Body of pancreas (tissue), 4 donors: ENCODE data around the gene RPL22. TPM values are rescaled to one million over a fixed set of nuclear protein-coding genes. Genes with fewer than 3 reads are reported as not detected.

Experiments used
- ATAC-seq: fragments of 150-250 bp; one replicate; pipeline ENCODE4 v1.9.1; 2016
- DNase-seq, 4 donors: peaks; one replicate each; pipeline ENCODE4 v3.0.0-alpha.2; 2019
- H3K27ac ChIP-seq, 4 donors: fragments of 200-600 bp; sonication (generic); 1 replicate in 3 of 4; 2 replicates in 1 of 4; pipeline versions ENCODE4 v1.5.1 to v1.6.1; 2016 to 2019; ENCODE audit warnings: mild to moderate bottlenecking in 1 of 4, mixed read lengths in 1 of 4, moderate library complexity in 1 of 4
- H3K27me3 ChIP-seq, 2 donors: fragments of 200-600 bp; sonication (generic); one replicate each; pipeline ENCODE4 v1.6.0; 2016; ENCODE audit warnings: mild to moderate bottlenecking in 1 of 2
- H3K36me3 ChIP-seq, 2 donors: fragments of 200-600 bp; sonication (generic); replicated peaks in 1 of 2; 2 replicates each; pipeline ENCODE4 v1.5.1; 2016; ENCODE audit warnings: low read depth in 2 of 2; ENCODE audit not compliant: insufficient read depth in 1 of 2
- H3K4me1 ChIP-seq: fragments of 200-600 bp; sonication (generic); one replicate; pipeline ENCODE4 v1.6.0; 2016
- H3K4me3 ChIP-seq, 2 donors: fragments of 200-600 bp; sonication (generic); 1 replicate in 1 of 2; 2 replicates in 1 of 2; pipeline ENCODE4 v1.5.1; 2016 to 2019
- H3K9me3 ChIP-seq, 3 donors: fragments of 200-600 bp; sonication (generic); 1 replicate in 2 of 3; 2 replicates in 1 of 3; pipeline ENCODE4 v1.5.1; 2016
- POLR2A ChIP-seq, 3 donors: fragments of 450-650 bp; IDR thresholded peaks; one replicate each; pipeline ENCODE4 v1.6.1; 2016; ENCODE audit warnings: antibody characterized with exemption in 3 of 3, mild to moderate bottlenecking in 2 of 3
- WGBS, 2 donors: methylation state at CpG; one replicate each; pipeline ENCODE4 v1.1.5; 2017; 5-methylcytosine and 5-hydroxymethylcytosine counted together
- intact Hi-C: fragments of 100-400 bp; cut with DNase I; formaldehyde crosslinking; loops from one replicate; pipeline ENCODE4 v1.15.1; 2023
- total RNA-seq, 2 donors: library from RNA; depleted of rRNA; stranded (reverse); fragments of >200 nt; gene quantifications; one replicate each; pipeline ENCODE4 v1.1.0, GENCODE V29; 2016
- TF ChIP-seq, protein P1 (sequence below), 7 experiments: fragments of 450-650 bp in 4 of 7; fragments of 200-600 bp in 3 of 7; sonication (generic) in 3 of 7; IDR thresholded peaks; one replicate each; pipeline ENCODE4 v1.5.1; 2016 to 2019; ENCODE audit warnings: antibody characterized with exemption in 7 of 7

The RPL22 gene
- total RNA-seq, 2 donors from 2014 or later, result 112 to 148 TPM

DNA sequence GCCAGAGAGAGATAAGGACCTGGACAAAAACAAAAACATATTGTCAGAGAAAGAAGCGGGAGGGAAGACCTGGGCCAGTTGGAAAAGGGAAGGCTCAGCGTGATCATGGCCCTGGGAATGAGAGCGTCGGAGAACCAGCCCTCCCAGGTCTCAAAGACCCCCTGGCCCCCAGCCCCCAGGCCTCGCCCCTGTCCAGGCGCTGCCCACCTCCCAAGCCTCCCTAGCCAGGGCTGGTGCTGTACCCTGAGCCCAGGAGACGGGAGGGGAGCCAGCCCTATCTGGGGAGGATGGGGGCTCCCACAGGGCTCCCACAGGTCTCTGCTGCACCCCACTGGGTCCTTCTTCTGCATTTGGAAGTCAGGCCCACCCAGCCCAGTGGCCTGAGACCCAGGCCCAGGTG, 34.4 kb downstream of the RPL22 start:
- 61 to 65% methylated on average over 6 to 7 of the region's 7 CpGs for WGBS, 2 donors
- H3K4me1 ChIP-seq, result no peaks in the 10 kb centered on the region
- H3K27me3 ChIP-seq, result no peaks in the 10 kb centered on the region
- ATAC-seq (no peak), DNase-seq (no peak)
- intact Hi-C loops, result no loop called here
- H3K4me3 ChIP-seq, result no peak overlapping the region
- H3K9me3 ChIP-seq, result no peaks in the 10 kb centered on the region
- no peak overlapping the region for H3K27ac ChIP-seq
- TF ChIP-seq POLR2A (IDR thresholded peaks at IDR 0.05), result no peak
- TF ChIP-seq, protein P1, sequence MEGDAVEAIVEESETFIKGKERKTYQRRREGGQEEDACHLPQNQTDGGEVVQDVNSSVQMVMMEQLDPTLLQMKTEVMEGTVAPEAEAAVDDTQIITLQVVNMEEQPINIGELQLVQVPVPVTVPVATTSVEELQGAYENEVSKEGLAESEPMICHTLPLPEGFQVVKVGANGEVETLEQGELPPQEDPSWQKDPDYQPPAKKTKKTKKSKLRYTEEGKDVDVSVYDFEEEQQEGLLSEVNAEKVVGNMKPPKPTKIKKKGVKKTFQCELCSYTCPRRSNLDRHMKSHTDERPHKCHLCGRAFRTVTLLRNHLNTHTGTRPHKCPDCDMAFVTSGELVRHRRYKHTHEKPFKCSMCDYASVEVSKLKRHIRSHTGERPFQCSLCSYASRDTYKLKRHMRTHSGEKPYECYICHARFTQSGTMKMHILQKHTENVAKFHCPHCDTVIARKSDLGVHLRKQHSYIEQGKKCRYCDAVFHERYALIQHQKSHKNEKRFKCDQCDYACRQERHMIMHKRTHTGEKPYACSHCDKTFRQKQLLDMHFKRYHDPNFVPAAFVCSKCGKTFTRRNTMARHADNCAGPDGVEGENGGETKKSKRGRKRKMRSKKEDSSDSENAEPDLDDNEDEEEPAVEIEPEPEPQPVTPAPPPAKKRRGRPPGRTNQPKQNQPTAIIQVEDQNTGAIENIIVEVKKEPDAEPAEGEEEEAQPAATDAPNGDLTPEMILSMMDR (IDR thresholded peaks at IDR 0.05), result no peak
- no peaks in the 10 kb centered on the region for H3K36me3 ChIP-seq

DNA sequence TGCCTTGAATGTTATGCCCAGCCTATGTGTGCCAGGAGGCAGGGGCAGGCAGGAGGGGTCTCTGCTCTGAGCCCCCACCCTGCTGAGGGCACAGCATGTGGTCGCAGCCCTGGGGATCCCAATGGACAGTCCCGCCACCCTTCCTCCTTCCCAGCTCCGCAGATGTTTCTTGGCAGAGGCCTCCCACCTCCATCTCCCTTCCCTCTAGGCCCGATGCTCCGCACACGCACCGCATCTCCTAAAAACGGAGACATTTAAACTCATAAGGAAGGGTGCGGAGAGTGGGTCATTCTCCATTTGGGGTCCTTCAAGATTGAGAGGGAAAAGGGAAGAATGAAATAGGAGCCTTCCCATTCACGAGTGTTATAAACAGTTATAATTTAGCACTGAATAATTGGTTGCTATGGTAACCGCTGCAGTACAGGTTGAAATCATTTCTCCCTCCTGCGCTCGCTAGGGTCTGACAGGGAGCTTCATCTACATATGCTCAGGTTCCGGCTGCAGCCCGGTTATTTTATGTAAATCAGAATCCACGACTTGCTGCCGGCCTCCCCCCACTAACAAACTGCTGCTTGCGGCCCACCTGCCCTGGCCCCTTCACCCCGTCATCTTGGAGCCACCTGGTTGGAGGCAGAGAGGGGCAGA, 35.3 kb downstream of the RPL22 start:
- H3K4me3 ChIP-seq, result no peak overlapping the region
- intact Hi-C loops, result no loop called here
- no peak overlapping the region for H3K27ac ChIP-seq
- no peaks in the 10 kb centered on the region for H3K9me3 ChIP-seq
- no peaks in the 10 kb centered on the region for H3K27me3 ChIP-seq
- H3K36me3 ChIP-seq, result no peaks in the 10 kb centered on the region
- H3K4me1 ChIP-seq, result no peaks in the 10 kb centered on the region
- WGBS, 2 donors, result 61 to 62% methylated on average over 19 of the region's 19 CpGs
- DNase-seq, result no peak
- no peak for ATAC-seq
- no peak for TF ChIP-seq POLR2A (IDR thresholded peaks at IDR 0.05)
- TF ChIP-seq, protein P1 (IDR thresholded peaks at IDR 0.05), result no peak

DNA sequence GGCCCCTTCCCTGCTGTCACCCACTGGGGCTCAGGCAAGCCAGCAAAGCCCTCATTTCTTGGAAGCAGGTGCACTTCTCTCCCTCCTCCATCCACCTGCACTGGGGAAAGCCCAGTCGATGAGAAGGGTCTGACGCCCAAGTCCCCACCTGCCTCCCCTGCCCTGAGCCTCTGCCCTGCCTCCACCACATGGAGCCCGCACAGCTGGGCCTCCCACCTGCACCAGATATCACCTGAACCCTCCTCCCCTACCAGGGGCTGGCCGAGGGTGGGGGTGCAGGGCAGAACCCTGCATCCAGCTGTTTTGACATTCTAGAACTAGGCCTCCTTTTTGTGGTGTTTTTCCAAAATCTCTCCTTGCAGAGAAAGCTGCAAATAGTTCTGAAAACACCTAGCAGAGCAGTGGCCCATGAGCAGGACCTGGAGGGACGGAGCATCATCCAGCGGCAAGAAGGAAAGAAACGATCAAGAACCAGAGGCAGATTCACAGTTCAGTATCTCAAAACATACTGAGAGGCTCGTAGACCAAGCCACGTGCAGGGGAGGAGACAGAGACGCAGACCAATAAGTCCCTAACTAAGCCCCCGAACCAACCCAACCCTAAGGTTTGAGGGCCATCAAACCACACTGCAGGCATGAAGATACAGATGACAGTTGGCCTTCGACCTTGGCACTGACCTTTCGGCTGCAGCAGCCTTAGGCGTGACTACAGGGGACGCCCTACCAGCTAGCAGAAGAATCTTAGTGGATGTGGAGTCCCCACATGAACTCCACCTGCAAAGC, 36.0 kb downstream of the RPL22 start:
- Histone ChIP-seq H3K9me3 (no peaks in the 10 kb centered on the region), H3K27ac (no peak overlapping the region), H3K4me1 (no peaks in the 10 kb centered on the region), H3K36me3 (no peaks in the 10 kb centered on the region), H3K4me3 (no peak overlapping the region), H3K27me3 (no peaks in the 10 kb centered on the region)
- TF ChIP-seq, protein P1 (IDR thresholded peaks at IDR 0.05), result no peak
- TF ChIP-seq POLR2A (IDR thresholded peaks at IDR 0.05), result no peak
- DNase-seq (no peak), ATAC-seq (no peak)
- WGBS, 2 donors, result 67 to 72% methylated on average over 15 of the region's 15 CpGs
- intact Hi-C loops, result no loop called here

DNA sequence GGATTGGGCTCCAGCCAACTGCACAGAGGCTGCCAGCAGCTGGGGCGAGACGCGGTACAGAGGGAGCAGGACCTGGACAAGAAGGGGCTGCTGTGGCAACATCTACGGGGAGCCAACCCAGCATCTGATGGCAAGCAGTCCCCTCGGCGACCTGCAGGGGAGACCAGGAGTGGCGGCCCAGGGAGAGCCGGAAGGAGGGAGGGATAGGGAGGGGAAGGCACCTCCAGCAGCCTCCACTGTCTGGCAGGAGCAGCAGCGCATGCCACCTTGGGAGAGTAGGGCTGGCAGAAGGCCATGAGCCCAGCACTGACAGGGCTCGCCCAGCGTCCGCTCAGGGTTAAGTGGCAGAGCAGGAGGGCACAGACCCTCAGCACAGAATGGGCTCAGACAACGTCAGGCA, 36.6 kb downstream of the RPL22 start:
- no peaks in the 10 kb centered on the region for H3K27me3 ChIP-seq
- intact Hi-C loops, result no loop called here
- no peaks in the 10 kb centered on the region for H3K36me3 ChIP-seq
- H3K27ac ChIP-seq, result no peak overlapping the region
- TF ChIP-seq, protein P1 (IDR thresholded peaks at IDR 0.05), result no peak
- TF ChIP-seq POLR2A (IDR thresholded peaks at IDR 0.05), result no peak
- DNase-seq (no peak), ATAC-seq (no peak)
- H3K9me3 ChIP-seq, result no peaks in the 10 kb centered on the region
- WGBS, 2 donors, result 58 to 77% methylated on average over 10 to 13 of the region's 13 CpGs
- H3K4me3 ChIP-seq, result no peak overlapping the region
- no peaks in the 10 kb centered on the region for H3K4me1 ChIP-seq
